Measurements from ENCODE around the gene RPS27.

Gene RPS27

DNA sequence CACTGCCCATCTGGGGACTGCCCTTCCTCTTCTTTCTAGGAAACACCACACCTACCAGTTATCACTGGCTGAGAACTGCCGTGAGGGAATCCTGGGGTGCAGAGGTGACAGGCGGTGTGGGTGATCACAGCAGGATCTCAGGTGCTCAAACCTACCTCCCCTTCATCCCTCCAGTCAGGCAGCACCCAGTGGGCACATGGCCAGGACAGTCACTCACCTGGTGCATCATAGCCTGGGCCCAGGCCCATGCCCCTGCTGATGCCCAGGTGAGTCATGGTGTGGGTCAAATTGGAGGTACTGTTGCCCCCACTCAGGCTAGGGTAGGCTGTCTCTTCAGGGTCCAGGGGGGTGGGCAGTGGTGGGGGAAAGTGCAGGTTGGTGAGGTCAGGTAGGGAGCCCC lies 38.8 kb upstream of the RPS27 start:
- H3K36me3 ChIP-seq (ENCODE audit: insufficient read depth, low read length), result peaks cover 55% of the 10 kb centered on the region
- no peak for TF ChIP-seq EZH2 (IDR thresholded peaks at IDR 0.05; ENCODE audit: borderline replicate concordance, low read length)
- TF ChIP-seq, protein P1, sequence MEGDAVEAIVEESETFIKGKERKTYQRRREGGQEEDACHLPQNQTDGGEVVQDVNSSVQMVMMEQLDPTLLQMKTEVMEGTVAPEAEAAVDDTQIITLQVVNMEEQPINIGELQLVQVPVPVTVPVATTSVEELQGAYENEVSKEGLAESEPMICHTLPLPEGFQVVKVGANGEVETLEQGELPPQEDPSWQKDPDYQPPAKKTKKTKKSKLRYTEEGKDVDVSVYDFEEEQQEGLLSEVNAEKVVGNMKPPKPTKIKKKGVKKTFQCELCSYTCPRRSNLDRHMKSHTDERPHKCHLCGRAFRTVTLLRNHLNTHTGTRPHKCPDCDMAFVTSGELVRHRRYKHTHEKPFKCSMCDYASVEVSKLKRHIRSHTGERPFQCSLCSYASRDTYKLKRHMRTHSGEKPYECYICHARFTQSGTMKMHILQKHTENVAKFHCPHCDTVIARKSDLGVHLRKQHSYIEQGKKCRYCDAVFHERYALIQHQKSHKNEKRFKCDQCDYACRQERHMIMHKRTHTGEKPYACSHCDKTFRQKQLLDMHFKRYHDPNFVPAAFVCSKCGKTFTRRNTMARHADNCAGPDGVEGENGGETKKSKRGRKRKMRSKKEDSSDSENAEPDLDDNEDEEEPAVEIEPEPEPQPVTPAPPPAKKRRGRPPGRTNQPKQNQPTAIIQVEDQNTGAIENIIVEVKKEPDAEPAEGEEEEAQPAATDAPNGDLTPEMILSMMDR (IDR thresholded peaks at IDR 0.05; ENCODE audit: low read length), result no peak
- H3K4me1 ChIP-seq (ENCODE audit: insufficient read depth, low read length, severe bottlenecking), result peaks cover 16% of the 10 kb centered on the region
- no peak overlapping the region for H3K9ac ChIP-seq (ENCODE audit: low read length)
- no peak overlapping the region for H3K4me3 ChIP-seq (ENCODE audit: low read depth, low read length, poor library complexity, severe bottlenecking)
- no peak overlapping the region for H2AFZ ChIP-seq (ENCODE audit: low read length)
- no peaks in the 10 kb centered on the region for H3K27me3 ChIP-seq (ENCODE audit: insufficient read depth, low read length)
- peaks cover 4% of the 10 kb centered on the region; the same call in 1 of the 2 replicates for H3F3A ChIP-seq (ENCODE audit: insufficient read depth, low read length)
- no peak overlapping the region for H3K27ac ChIP-seq (ENCODE audit: low read depth, low read length, poor library complexity, severe bottlenecking)
- H3K9me3 ChIP-seq (ENCODE audit: low read length), result no peaks in the 10 kb centered on the region
- no peak overlapping the region for H3K4me2 ChIP-seq (ENCODE audit: low read length)
- H3K9me2 ChIP-seq (ENCODE audit: low read depth, low read length), result no peaks in the 10 kb centered on the region
- peaks cover 13% of the 10 kb centered on the region for H3K79me2 ChIP-seq (ENCODE audit: insufficient read depth, low read length)
- H4K20me1 ChIP-seq (ENCODE audit: insufficient read depth, low read length), result no peaks in the 10 kb centered on the region

DNA sequence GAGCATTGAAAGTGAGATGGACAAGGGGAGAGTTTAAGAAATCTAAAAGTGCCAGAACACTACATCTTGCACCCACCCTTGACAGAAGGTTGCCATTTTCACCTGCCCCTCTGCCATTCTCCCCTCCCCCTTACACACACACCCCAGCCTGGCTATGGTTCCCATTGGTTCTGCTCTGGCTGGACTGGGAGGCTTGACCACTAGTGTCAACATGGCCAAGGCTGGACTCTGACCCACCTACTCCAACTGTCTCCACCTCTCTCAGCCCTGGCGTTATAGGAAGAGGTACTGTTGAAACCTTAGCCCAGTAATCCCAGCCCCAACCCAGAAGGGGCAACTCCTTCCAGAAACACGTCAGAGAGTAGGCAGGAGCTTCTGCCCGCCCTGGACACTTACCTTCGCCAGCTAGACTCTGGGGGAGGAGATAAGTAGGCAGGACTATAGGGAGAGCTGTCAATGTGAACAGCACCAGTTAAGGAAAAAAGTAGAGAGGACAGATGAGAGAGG lies 36.6 kb upstream of the RPS27 start:
- peaks cover 24% of the 10 kb centered on the region for H3K79me2 ChIP-seq (ENCODE audit: insufficient read depth, low read length)
- no peaks in the 10 kb centered on the region for H3K27me3 ChIP-seq (ENCODE audit: insufficient read depth, low read length)
- H3K4me1 ChIP-seq (ENCODE audit: insufficient read depth, low read length, severe bottlenecking), result peaks cover 24% of the 10 kb centered on the region
- H3K9me2 ChIP-seq (ENCODE audit: low read depth, low read length), result no peaks in the 10 kb centered on the region
- H3K4me2 ChIP-seq (ENCODE audit: low read length), result no peak overlapping the region
- H3K9me3 ChIP-seq (ENCODE audit: low read length), result no peaks in the 10 kb centered on the region
- no peaks in the 10 kb centered on the region for H3F3A ChIP-seq (ENCODE audit: insufficient read depth, low read length)
- H3K36me3 ChIP-seq (ENCODE audit: insufficient read depth, low read length), result peaks cover 44% of the 10 kb centered on the region
- TF ChIP-seq EZH2 (IDR thresholded peaks at IDR 0.05; ENCODE audit: borderline replicate concordance, low read length), result no peak
- TF ChIP-seq, protein P1 (IDR thresholded peaks at IDR 0.05; ENCODE audit: low read length), result no peak
- H3K27ac ChIP-seq (ENCODE audit: low read depth, low read length, poor library complexity, severe bottlenecking), result no peak overlapping the region
- no peak overlapping the region for H3K9ac ChIP-seq (ENCODE audit: low read length)
- no peak overlapping the region for H2AFZ ChIP-seq (ENCODE audit: low read length)
- no peaks in the 10 kb centered on the region for H4K20me1 ChIP-seq (ENCODE audit: insufficient read depth, low read length)
- H3K4me3 ChIP-seq (ENCODE audit: low read depth, low read length, poor library complexity, severe bottlenecking), result no peak overlapping the region

DNA sequence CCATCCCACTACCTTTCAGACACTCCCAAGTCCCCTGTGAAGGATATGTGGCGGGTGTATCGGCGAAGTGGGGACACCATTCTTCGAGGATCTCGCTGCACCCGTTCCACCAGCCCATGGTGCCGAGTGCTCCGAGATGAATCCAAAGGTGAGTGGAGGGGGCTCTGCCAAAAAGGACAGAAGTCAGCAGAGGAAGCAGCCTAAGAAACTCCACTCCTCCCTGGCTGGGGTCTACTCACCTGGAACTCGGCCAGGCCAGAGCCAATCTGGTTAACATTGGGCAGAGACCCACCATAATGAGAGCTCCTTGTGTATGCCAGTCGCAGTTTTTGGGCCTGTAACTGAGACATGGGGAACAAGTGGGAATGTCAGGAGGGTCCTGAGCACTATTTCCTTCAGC lies 35.7 kb upstream of the RPS27 start:
- peaks cover 26% of the 10 kb centered on the region for H3K4me1 ChIP-seq (ENCODE audit: insufficient read depth, low read length, severe bottlenecking)
- H3K27me3 ChIP-seq (ENCODE audit: insufficient read depth, low read length), result no peaks in the 10 kb centered on the region
- H3K36me3 ChIP-seq (ENCODE audit: insufficient read depth, low read length), result peaks cover 39% of the 10 kb centered on the region

More for the DNA sequence above, 35.7 kb upstream of the RPS27 start:
- Histone ChIP-seq H3K9me2 (ENCODE audit: low read depth, low read length) (no peaks in the 10 kb centered on the region), H2AFZ (ENCODE audit: low read length) (no peak overlapping the region), H4K20me1 (ENCODE audit: insufficient read depth, low read length) (no peaks in the 10 kb centered on the region), H3K9ac (ENCODE audit: low read length) (no peak overlapping the region), H3K4me2 (ENCODE audit: low read length) (no peak overlapping the region), H3K79me2 (ENCODE audit: insufficient read depth, low read length) (peaks cover 24% of the 10 kb centered on the region), H3K27ac (ENCODE audit: low read depth, low read length, poor library complexity, severe bottlenecking) (no peak overlapping the region), H3K4me3 (ENCODE audit: low read depth, low read length, poor library complexity, severe bottlenecking) (no peak overlapping the region), H3F3A (ENCODE audit: insufficient read depth, low read length) (no peaks in the 10 kb centered on the region), H3K9me3 (ENCODE audit: low read length) (no peaks in the 10 kb centered on the region)
- no peak for TF ChIP-seq EZH2 (IDR thresholded peaks at IDR 0.05; ENCODE audit: borderline replicate concordance, low read length)
- TF ChIP-seq, protein P1 (IDR thresholded peaks at IDR 0.05; ENCODE audit: low read length), result no peak
